NCI-H146 (cell line): ENCODE measurements around the gene SLC6A3.
"Not testable (repeated sequence)": the region's sequence is repeated elsewhere in the genome, so short reads cannot be mapped to it uniquely, and the experiment has no call there.

Source experiments
- DNase-seq: peaks from one replicate; lab custom pipeline; 2025; lab: John Stamatoyannopoulos, UW

The SLC6A3 gene

GRCh38 chr5:1477341-1477740 is 32.1 kb upstream of the SLC6A3 start:
- no peak for DNase-seq

GRCh38 chr5:1476967-1477310 is 31.7 kb upstream of the SLC6A3 start:
- no peak for DNase-seq

GRCh38 chr5:1476181-1476966 is 31.1 kb upstream of the SLC6A3 start:
- no peak for DNase-seq

- not testable (repeated sequence) for DNase-seq
Measured at GRCh38 chr5:1475544-1475900, 30.3 kb upstream of the SLC6A3 start.

GRCh38 chr5:1474866-1475543 is 29.8 kb upstream of the SLC6A3 start:
- no peak for DNase-seq

GRCh38 chr5:1474183-1474839 is 29.1 kb upstream of the SLC6A3 start:
- no peak for DNase-seq

GRCh38 chr5:1473746-1474145 is 28.5 kb upstream of the SLC6A3 start:
- DNase-seq, result no peak

GRCh38 chr5:1472964-1473628 is 27.9 kb upstream of the SLC6A3 start:
- DNase-seq, result no peak

GRCh38 chr5:1471997-1472963 is 27.0 kb upstream of the SLC6A3 start:
- DNase-seq, result no peak

GRCh38 chr5:1471240-1471853 is 26.1 kb upstream of the SLC6A3 start:
- no peak for DNase-seq

- no peak for DNase-seq
Measured at GRCh38 chr5:1470762-1471211, 25.5 kb upstream of the SLC6A3 start.

GRCh38 chr5:1468629-1469527 is 23.6 kb upstream of the SLC6A3 start:
- DNase-seq, result no peak

- DNase-seq, result peak; percentile 25
Measured at GRCh38 chr5:1468247-1468612, 23.0 kb upstream of the SLC6A3 start.

GRCh38 chr5:1467341-1468246 is 22.4 kb upstream of the SLC6A3 start:
- no peak for DNase-seq

- no peak for DNase-seq
Measured at GRCh38 chr5:1466631-1467265, 21.5 kb upstream of the SLC6A3 start.

- no peak for DNase-seq
Measured at GRCh38 chr5:1465966-1466471, 20.8 kb upstream of the SLC6A3 start.

- DNase-seq, result no peak
Measured at GRCh38 chr5:1465117-1465516, 19.9 kb upstream of the SLC6A3 start.

- DNase-seq, result no peak
Measured at GRCh38 chr5:1464511-1464910, 19.3 kb upstream of the SLC6A3 start.
